ENCODE results near the gene ANKRD6. TPM values are rescaled to one million over a fixed set of nuclear protein-coding genes. Genes with fewer than 3 reads are reported as not detected.

ANKRD6 gene
- total and polyA plus RNA-seq, 2 donors (not counting 1 experiment from before 2014, with no cell fraction given), result 3.8 to 10.5 TPM

DNA sequence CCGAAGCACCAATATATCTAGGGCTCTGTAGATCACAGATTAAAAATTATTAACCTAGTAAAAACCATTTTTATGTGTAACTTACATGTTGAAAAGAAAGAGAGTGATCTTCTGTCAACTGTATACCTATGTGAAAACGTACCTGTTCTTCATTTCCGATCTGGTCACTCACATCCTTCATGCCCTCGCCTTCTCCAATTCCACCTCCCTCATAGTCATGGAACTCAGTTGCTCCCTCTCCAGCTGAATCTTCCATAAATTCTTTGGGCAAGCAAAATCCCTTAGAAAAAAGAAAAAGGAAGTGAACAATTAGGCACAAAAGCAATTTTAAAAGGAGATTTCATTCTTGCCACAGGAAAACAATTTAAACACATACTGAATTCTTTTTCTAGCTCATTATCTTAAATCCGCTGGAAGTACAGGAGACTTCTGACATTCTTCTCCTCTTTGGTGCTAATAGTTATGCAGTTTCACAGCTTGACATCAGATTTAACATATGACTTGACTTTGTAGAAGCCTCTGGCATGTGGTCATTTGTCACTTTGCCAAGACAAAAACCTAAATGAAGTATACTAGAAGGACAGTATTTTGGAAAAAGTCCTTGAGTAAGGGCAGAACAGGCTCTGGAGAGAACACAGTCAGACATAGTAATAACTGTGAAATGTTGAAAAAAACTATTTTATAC is 235.1 kb downstream of the ANKRD6 start:
- WGBS (ENCODE audit: insufficient coverage), result 100% methylated on average over 3 of the region's 5 CpGs
- no peak overlapping the region for H3K4me3 Mint-ChIP-seq
- no peak overlapping the region for H3K27ac Mint-ChIP-seq
- no peak for TF ChIP-seq EZH2 (IDR thresholded peaks at IDR 0.05; ENCODE audit: borderline replicate concordance, insufficient read depth, low read depth, low read length, poor library complexity, severe bottlenecking)
- no peak for TF ChIP-seq CTCF (IDR thresholded peaks at IDR 0.05)
- H3K27me3 Mint-ChIP-seq, result no peaks in the 10 kb centered on the region
- H3K79me2 ChIP-seq (ENCODE audit: control insufficient read depth, insufficient read depth, low read length), result no peaks in the 10 kb centered on the region
- no peak overlapping the region for H3K4me2 ChIP-seq (replicated peaks; ENCODE audit: low read depth, low read length, poor library complexity, severe bottlenecking)
- ChIA-PET CTCF (no interaction called here), POLR2A (no interaction called here)
- H3K9ac ChIP-seq (ENCODE audit: low read length), result no peak overlapping the region
- H3K4me1 Mint-ChIP-seq, result no peaks in the 10 kb centered on the region
- H3K27me3 ChIP-seq (replicated peaks in 1 of 4; ENCODE audit: control extremely low read depth in 1 of 4, control insufficient read depth in 3 of 4, insufficient read depth in 4 of 4, low read length in 3 of 4), result no peaks in the 10 kb centered on the region
- H3K4me3 ChIP-seq (ENCODE audit: control extremely low read depth in 1 of 5, extremely low read depth in 1 of 5, insufficient read depth in 1 of 5, low read depth in 2 of 5, low read length in 4 of 5), result no peak overlapping the region
- H3K36me3 ChIP-seq (replicated peaks in 1 of 2; ENCODE audit: control extremely low read depth in 1 of 2, control insufficient read depth in 1 of 2, extremely low read depth in 1 of 2, insufficient read depth in 2 of 2, low read length in 1 of 2), result peaks cover 3 to 70% of the 10 kb centered on the region in 2 experiments
- ATAC-seq (ENCODE audit: low read depth) (no peak), DNase-seq (no peak)
- H3K4me1 ChIP-seq (ENCODE audit: control insufficient read depth in 2 of 2, insufficient read depth in 2 of 2, low read length in 2 of 2), result no peaks in the 10 kb centered on the region
- intact Hi-C loops (cut with micrococcal nuclease), result no loop called here
- H4K20me1 ChIP-seq (ENCODE audit: control insufficient read depth, insufficient read depth, low read length, poor library complexity, severe bottlenecking), result no peaks in the 10 kb centered on the region
- no peaks in the 10 kb centered on the region for H3K9me3 Mint-ChIP-seq (ENCODE audit: insufficient read depth)
- H3K9me3 ChIP-seq (ENCODE audit: control extremely low read depth in 1 of 3, control insufficient read depth in 2 of 3, insufficient read depth in 1 of 3, low read length in 2 of 3), result no peaks in the 10 kb centered on the region
- no peak overlapping the region for H3K27ac ChIP-seq (ENCODE audit: low read length in 2 of 2)
- no peak overlapping the region for H2AFZ ChIP-seq (ENCODE audit: insufficient read depth, low read depth, low read length, poor library complexity, severe bottlenecking)

DNA sequence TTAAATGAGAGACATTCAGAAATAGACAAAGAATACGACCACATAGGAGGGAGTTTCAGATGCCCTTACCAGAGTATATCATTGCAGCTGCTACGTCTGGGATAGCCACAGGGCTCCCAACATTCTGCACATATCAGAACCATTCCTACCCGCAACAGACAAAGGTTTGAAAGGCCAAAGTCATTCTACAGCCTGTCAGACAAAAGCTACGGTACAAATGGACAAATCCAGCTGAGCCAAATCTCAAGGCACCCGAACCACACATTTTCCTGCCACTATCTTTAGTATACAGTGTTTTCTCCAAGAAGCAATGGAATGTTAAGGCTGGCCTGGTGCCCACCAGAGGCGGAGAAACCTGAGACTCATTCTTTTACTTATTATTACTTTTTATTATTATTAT is 236.1 kb downstream of the ANKRD6 start:
- H3K27me3 ChIP-seq (replicated peaks in 1 of 4; ENCODE audit: control extremely low read depth in 1 of 4, control insufficient read depth in 3 of 4, insufficient read depth in 4 of 4, low read length in 3 of 4), result no peaks in the 10 kb centered on the region
- no peaks in the 10 kb centered on the region for H3K4me1 Mint-ChIP-seq
- no peak overlapping the region for H3K4me3 ChIP-seq (ENCODE audit: control extremely low read depth in 1 of 5, extremely low read depth in 1 of 5, insufficient read depth in 1 of 5, low read depth in 2 of 5, low read length in 4 of 5)
- H3K9me3 ChIP-seq (ENCODE audit: control extremely low read depth in 1 of 3, control insufficient read depth in 2 of 3, insufficient read depth in 1 of 3, low read length in 2 of 3), result no peaks in the 10 kb centered on the region
- H3K79me2 ChIP-seq (ENCODE audit: control insufficient read depth, insufficient read depth, low read length), result no peaks in the 10 kb centered on the region
- H3K4me2 ChIP-seq (replicated peaks; ENCODE audit: low read depth, low read length, poor library complexity, severe bottlenecking), result no peak overlapping the region
- CTCF ChIA-PET, result no interaction called here
- no peak for ATAC-seq (ENCODE audit: low read depth)
- no peak for DNase-seq
- no peaks in the 10 kb centered on the region for H3K4me1 ChIP-seq (ENCODE audit: control insufficient read depth in 2 of 2, insufficient read depth in 2 of 2, low read length in 2 of 2)
- POLR2A ChIA-PET, result no interaction called here
- H3K27me3 Mint-ChIP-seq, result no peaks in the 10 kb centered on the region
- 50% methylated on average over 2 of the region's 6 CpGs for WGBS (ENCODE audit: insufficient coverage)
- H3K27ac ChIP-seq (ENCODE audit: low read length in 2 of 2), result no peak overlapping the region
- H2AFZ ChIP-seq (ENCODE audit: insufficient read depth, low read depth, low read length, poor library complexity, severe bottlenecking), result no peak overlapping the region
- TF ChIP-seq CTCF (IDR thresholded peaks at IDR 0.05) (no peak), EZH2 (IDR thresholded peaks at IDR 0.05; ENCODE audit: borderline replicate concordance, insufficient read depth, low read depth, low read length, poor library complexity, severe bottlenecking) (no peak)
- H3K27ac Mint-ChIP-seq, result no peak overlapping the region
- intact Hi-C loops (cut with micrococcal nuclease), result no loop called here
- no peak overlapping the region for H3K4me3 Mint-ChIP-seq
- H3K9ac ChIP-seq (ENCODE audit: low read length), result no peak overlapping the region
- peaks cover 3 to 68% of the 10 kb centered on the region in 2 experiments for H3K36me3 ChIP-seq (replicated peaks in 1 of 2; ENCODE audit: control extremely low read depth in 1 of 2, control insufficient read depth in 1 of 2, extremely low read depth in 1 of 2, insufficient read depth in 2 of 2, low read length in 1 of 2)
- H4K20me1 ChIP-seq (ENCODE audit: control insufficient read depth, insufficient read depth, low read length, poor library complexity, severe bottlenecking), result no peaks in the 10 kb centered on the region
- no peaks in the 10 kb centered on the region for H3K9me3 Mint-ChIP-seq (ENCODE audit: insufficient read depth)

Data from B cell (primary cell).